Measurements from ENCODE around the gene SYNPO. TPM values are rescaled to one million over a fixed set of nuclear protein-coding genes. Genes with fewer than 3 reads are reported as not detected.

SYNPO gene
- total and polyA plus RNA-seq, 2 donors (not counting 1 experiment from before 2014, with no cell fraction given): 6.6 to 9.8 TPM

- Histone ChIP-seq H3K9me3 (ENCODE audit: control insufficient read depth, insufficient read depth, low read depth, low read length) (no peaks in the 10 kb centered on the region), H3K4me3 (replicated peaks in 1 of 4; ENCODE audit: control extremely low read depth in 1 of 4, insufficient read depth in 1 of 4, low read depth in 3 of 4, low read length in 4 of 4) (no peak overlapping the region), H3K79me2 (ENCODE audit: control insufficient read depth, insufficient read depth, low read length) (no peaks in the 10 kb centered on the region), H3K4me2 (ENCODE audit: extremely low read depth, insufficient read depth, low read length) (no peak overlapping the region), H2AFZ (ENCODE audit: low read length) (no peak overlapping the region), H3K9ac (ENCODE audit: insufficient read depth, low read length) (no peak overlapping the region), H4K20me1 (ENCODE audit: control insufficient read depth, extremely low read depth, insufficient read depth, low read length) (no peaks in the 10 kb centered on the region), H3K27ac (ENCODE audit: insufficient read depth, low read length) (no peak overlapping the region), H3K36me3 (ENCODE audit: control insufficient read depth, insufficient read depth, low read length) (no peaks in the 10 kb centered on the region), H3K4me1 (ENCODE audit: control insufficient read depth, extremely low read depth, insufficient read depth, low read length) (no peaks in the 10 kb centered on the region), H3K27me3 (ENCODE audit: control insufficient read depth, insufficient read depth, low read length) (peaks cover 15% of the 10 kb centered on the region)
- DNase-seq (ENCODE audit: low read depth in 2 of 2): peak in 1 of 2 donors; percentile 40
- TF ChIP-seq, protein P1, sequence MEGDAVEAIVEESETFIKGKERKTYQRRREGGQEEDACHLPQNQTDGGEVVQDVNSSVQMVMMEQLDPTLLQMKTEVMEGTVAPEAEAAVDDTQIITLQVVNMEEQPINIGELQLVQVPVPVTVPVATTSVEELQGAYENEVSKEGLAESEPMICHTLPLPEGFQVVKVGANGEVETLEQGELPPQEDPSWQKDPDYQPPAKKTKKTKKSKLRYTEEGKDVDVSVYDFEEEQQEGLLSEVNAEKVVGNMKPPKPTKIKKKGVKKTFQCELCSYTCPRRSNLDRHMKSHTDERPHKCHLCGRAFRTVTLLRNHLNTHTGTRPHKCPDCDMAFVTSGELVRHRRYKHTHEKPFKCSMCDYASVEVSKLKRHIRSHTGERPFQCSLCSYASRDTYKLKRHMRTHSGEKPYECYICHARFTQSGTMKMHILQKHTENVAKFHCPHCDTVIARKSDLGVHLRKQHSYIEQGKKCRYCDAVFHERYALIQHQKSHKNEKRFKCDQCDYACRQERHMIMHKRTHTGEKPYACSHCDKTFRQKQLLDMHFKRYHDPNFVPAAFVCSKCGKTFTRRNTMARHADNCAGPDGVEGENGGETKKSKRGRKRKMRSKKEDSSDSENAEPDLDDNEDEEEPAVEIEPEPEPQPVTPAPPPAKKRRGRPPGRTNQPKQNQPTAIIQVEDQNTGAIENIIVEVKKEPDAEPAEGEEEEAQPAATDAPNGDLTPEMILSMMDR (conservative IDR thresholded peaks at IDR 0.05 in 1 of 2, IDR thresholded peaks at IDR 0.05 in 1 of 2; ENCODE audit: low read depth in 1 of 2, low read length in 2 of 2): no peak
- TF ChIP-seq EZH2 (IDR thresholded peaks at IDR 0.05; ENCODE audit: low read length, missing control alignments): no peak
Observed at GRCh38 chr5:150665044-150665443, 24.6 kb downstream of the SYNPO start.

- TF ChIP-seq, protein P1 (conservative IDR thresholded peaks at IDR 0.05 in 1 of 2, IDR thresholded peaks at IDR 0.05 in 1 of 2; ENCODE audit: low read depth in 1 of 2, low read length in 2 of 2): no peak
- TF ChIP-seq EZH2 (IDR thresholded peaks at IDR 0.05; ENCODE audit: low read length, missing control alignments): no peak
- no peak overlapping the region for H3K4me2 ChIP-seq (ENCODE audit: extremely low read depth, insufficient read depth, low read length)
- no peak overlapping the region for H3K9ac ChIP-seq (ENCODE audit: insufficient read depth, low read length)
- no peak overlapping the region for H3K4me3 ChIP-seq (replicated peaks in 1 of 4; ENCODE audit: control extremely low read depth in 1 of 4, insufficient read depth in 1 of 4, low read depth in 3 of 4, low read length in 4 of 4)
- no peaks in the 10 kb centered on the region for H3K9me3 ChIP-seq (ENCODE audit: control insufficient read depth, insufficient read depth, low read depth, low read length)
- H3K4me1 ChIP-seq (ENCODE audit: control insufficient read depth, extremely low read depth, insufficient read depth, low read length): peaks cover 11% of the 10 kb centered on the region
- no peaks in the 10 kb centered on the region for H4K20me1 ChIP-seq (ENCODE audit: control insufficient read depth, extremely low read depth, insufficient read depth, low read length)
- H3K27ac ChIP-seq (ENCODE audit: insufficient read depth, low read length): no peak overlapping the region
- no peak for DNase-seq (ENCODE audit: low read depth in 2 of 2)
- H2AFZ ChIP-seq (ENCODE audit: low read length): no peak overlapping the region
- H3K36me3 ChIP-seq (ENCODE audit: control insufficient read depth, insufficient read depth, low read length): no peaks in the 10 kb centered on the region
- H3K79me2 ChIP-seq (ENCODE audit: control insufficient read depth, insufficient read depth, low read length): no peaks in the 10 kb centered on the region
- no peaks in the 10 kb centered on the region for H3K27me3 ChIP-seq (ENCODE audit: control insufficient read depth, insufficient read depth, low read length)
Observed at GRCh38 chr5:150670275-150670947, 30.0 kb downstream of the SYNPO start.

DNA sequence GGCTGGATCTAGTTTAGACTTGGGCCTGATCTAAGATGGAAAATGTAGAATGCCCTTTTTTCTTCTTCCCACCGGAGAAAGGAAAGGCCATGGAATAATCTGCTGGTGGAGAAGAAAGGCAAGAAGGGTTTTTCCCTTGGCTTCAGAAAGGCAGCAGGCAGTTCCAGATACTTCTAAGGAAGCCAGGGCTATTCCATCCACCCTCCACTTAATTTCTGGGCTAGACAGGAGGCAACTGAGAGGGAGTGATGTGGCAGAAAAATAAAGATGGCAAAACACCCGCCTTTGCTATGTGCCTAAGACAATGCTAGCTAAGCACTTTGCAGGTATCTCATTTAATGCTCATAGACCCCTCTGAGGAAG lies 30.5 kb downstream of the SYNPO start:
- TF ChIP-seq EZH2 (IDR thresholded peaks at IDR 0.05; ENCODE audit: low read length, missing control alignments): no peak
- TF ChIP-seq, protein P1 (conservative IDR thresholded peaks at IDR 0.05 in 1 of 2, IDR thresholded peaks at IDR 0.05 in 1 of 2; ENCODE audit: low read depth in 1 of 2, low read length in 2 of 2): no peak
- Histone ChIP-seq H2AFZ (ENCODE audit: low read length) (no peak overlapping the region), H3K9ac (ENCODE audit: insufficient read depth, low read length) (no peak overlapping the region), H3K4me2 (ENCODE audit: extremely low read depth, insufficient read depth, low read length) (no peak overlapping the region), H3K9me3 (ENCODE audit: control insufficient read depth, insufficient read depth, low read depth, low read length) (no peaks in the 10 kb centered on the region), H3K27ac (ENCODE audit: insufficient read depth, low read length) (no peak overlapping the region), H3K4me1 (ENCODE audit: control insufficient read depth, extremely low read depth, insufficient read depth, low read length) (peaks cover 11% of the 10 kb centered on the region), H3K4me3 (replicated peaks in 1 of 4; ENCODE audit: control extremely low read depth in 1 of 4, insufficient read depth in 1 of 4, low read depth in 3 of 4, low read length in 4 of 4) (no peak overlapping the region), H3K36me3 (ENCODE audit: control insufficient read depth, insufficient read depth, low read length) (no peaks in the 10 kb centered on the region), H3K27me3 (ENCODE audit: control insufficient read depth, insufficient read depth, low read length) (no peaks in the 10 kb centered on the region), H3K79me2 (ENCODE audit: control insufficient read depth, insufficient read depth, low read length) (no peaks in the 10 kb centered on the region), H4K20me1 (ENCODE audit: control insufficient read depth, extremely low read depth, insufficient read depth, low read length) (no peaks in the 10 kb centered on the region)
- no peak for DNase-seq (ENCODE audit: low read depth in 2 of 2)

Measured in fibroblast of lung (primary cell).